Peyer's patch (tissue), 4 donors: ENCODE measurements around the gene PAK2. TPM values are rescaled to one million over a fixed set of nuclear protein-coding genes. Genes with fewer than 3 reads are reported as not detected.
"Not testable (repeated sequence)": the region's sequence is repeated elsewhere in the genome, so short reads cannot be mapped to it uniquely, and the experiment has no call there.

ENCODE experiments used
- DNase-seq, 3 donors: peaks; one replicate each; pipeline ENCODE4 v3.0.0-alpha.2; 2017 to 2019
- H3K27ac ChIP-seq, 4 donors: fragments of 200-600 bp; sonication (generic); one replicate each; pipeline ENCODE4 v1.5.1; 2016 to 2019
- H3K27me3 ChIP-seq, 2 donors: fragments of 200-600 bp; sonication (generic); one replicate each; pipeline ENCODE4 v1.5.1; 2019
- H3K36me3 ChIP-seq, 3 donors: fragments of 200-600 bp; sonication (generic); one replicate each; pipeline ENCODE4 v1.5.1; 2016 to 2019
- H3K4me1 ChIP-seq, 4 donors: fragments of 200-600 bp; sonication (generic); one replicate each; pipeline ENCODE4 v1.5.1; 2016 to 2019
- H3K4me3 ChIP-seq, 4 donors: fragments of 200-600 bp; sonication (generic); 1 replicate in 3 of 4; 2 replicates in 1 of 4; pipeline ENCODE4 v1.5.1; 2016 to 2019; ENCODE audit warnings: mild to moderate bottlenecking in 1 of 4
- H3K9me3 ChIP-seq, 4 donors: fragments of 200-600 bp; sonication (generic); one replicate each; pipeline ENCODE4 v1.5.1; 2016 to 2019; ENCODE audit warnings: mild to moderate bottlenecking in 1 of 4
- POLR2A ChIP-seq, 2 donors: fragments of 450-650 bp; IDR thresholded peaks; one replicate each; pipeline ENCODE4 v1.5.1; 2017; ENCODE audit warnings: antibody characterized with exemption in 2 of 2, mild to moderate bottlenecking in 2 of 2, moderate library complexity in 2 of 2
- total RNA-seq, 4 donors: library from RNA; depleted of rRNA; stranded (reverse); fragments of >200 nt; gene quantifications; one replicate each; pipeline ENCODE4 v1.1.0, GENCODE V29; 2016
- TF ChIP-seq, protein P1 (sequence below), 6 experiments: fragments of 450-650 bp in 4 of 6; fragments of 200-600 bp in 2 of 6; sonication (generic) in 1 of 6; IDR thresholded peaks; one replicate each; pipeline ENCODE4 v1.5.1; 2017 to 2019; ENCODE audit warnings: antibody characterized with exemption in 6 of 6, mild to moderate bottlenecking in 3 of 6, moderate library complexity in 1 of 6

The PAK2 gene
- total RNA-seq, 4 donors from 2014 or later, result 42.9 to 65.2 (median 53.5) TPM

DNA sequence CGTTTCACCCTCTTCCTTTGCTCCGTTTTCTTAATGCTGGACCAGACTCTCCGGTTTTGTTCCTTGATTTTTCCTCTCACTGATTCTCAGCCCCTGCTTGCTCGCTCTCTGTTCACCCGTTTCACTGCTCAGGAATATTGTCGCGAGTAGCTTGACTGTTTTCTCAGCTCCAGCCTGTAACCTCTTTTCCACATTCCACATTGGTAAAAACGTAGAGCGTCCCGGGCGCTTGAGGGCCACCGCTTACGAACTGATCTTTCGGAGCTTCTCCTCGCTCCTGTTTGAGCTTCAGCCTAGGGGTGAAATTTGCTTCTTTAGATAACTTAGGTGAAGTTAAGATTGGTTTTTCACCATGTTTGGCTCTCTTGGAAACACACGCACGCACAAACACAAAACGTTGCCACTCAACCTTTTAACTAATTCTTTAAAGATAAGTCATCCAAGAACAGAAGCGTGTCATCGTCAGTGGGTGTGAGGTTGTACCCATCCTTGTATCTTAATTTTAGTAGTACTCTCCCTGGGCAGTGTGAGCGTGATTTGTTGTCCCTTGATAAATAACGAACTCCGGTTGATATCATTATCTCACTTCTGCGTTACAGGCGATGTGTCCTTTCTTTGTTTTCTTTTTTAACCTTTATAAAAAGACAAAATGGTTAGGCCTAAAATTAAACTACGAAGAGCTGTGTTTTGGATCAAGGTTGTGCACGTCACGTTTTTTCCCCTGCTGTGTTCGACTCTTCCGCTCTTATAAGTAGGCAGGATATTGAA, 1.0 kb downstream of the PAK2 start:
- peak in 1 of 3 donors; percentile 17 for DNase-seq
- H3K27ac ChIP-seq, result peak overlapping the region; percentile 96 to 98 (median 98)
- TF ChIP-seq, protein P1, sequence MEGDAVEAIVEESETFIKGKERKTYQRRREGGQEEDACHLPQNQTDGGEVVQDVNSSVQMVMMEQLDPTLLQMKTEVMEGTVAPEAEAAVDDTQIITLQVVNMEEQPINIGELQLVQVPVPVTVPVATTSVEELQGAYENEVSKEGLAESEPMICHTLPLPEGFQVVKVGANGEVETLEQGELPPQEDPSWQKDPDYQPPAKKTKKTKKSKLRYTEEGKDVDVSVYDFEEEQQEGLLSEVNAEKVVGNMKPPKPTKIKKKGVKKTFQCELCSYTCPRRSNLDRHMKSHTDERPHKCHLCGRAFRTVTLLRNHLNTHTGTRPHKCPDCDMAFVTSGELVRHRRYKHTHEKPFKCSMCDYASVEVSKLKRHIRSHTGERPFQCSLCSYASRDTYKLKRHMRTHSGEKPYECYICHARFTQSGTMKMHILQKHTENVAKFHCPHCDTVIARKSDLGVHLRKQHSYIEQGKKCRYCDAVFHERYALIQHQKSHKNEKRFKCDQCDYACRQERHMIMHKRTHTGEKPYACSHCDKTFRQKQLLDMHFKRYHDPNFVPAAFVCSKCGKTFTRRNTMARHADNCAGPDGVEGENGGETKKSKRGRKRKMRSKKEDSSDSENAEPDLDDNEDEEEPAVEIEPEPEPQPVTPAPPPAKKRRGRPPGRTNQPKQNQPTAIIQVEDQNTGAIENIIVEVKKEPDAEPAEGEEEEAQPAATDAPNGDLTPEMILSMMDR (IDR thresholded peaks at IDR 0.05), result no peak
- TF ChIP-seq POLR2A (IDR thresholded peaks at IDR 0.05), result no peak
- peak overlapping the region; percentile 85 to 93 (median 88) for H3K4me3 ChIP-seq
- no peaks in the 10 kb centered on the region for H3K36me3 ChIP-seq
- H3K9me3 ChIP-seq, result no peaks in the 10 kb centered on the region
- H3K27me3 ChIP-seq, result no peaks in the 10 kb centered on the region
- peaks cover 0 to 16% (median 3%) of the 10 kb centered on the region in 4 donors for H3K4me1 ChIP-seq

DNA sequence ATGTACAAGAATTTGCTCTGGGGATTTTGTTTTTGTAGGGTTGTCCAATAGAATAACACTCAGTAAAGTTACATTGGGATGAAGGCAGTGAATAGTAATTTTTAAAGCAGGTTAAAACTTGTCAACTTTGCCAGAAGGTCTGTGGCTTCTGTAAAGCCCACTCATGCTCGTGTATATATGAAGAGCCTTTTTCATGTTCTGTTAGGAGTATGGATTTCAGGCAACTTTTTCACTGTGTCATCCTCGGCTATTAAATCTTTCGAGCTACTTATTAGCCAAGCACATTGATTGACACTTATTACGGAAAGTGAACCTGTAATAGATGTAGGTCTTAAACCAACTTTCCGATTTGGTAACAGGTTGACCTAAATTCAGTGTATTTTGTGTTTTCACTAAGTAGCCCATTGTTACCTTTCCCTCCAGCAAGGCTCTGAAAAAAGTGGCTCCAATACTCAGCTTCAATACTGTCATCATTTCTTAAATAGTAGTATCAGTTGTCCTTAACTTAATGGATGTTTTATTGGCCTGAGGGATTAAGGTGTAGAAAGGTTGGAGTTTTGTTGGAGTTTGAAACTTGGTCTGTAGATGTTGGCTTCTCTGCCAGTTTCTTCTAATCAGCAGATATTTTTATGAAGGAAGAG, 1.7 kb downstream of the PAK2 start:
- Histone ChIP-seq H3K4me1 (peaks cover 0 to 16% (median 3%) of the 10 kb centered on the region in 4 donors), H3K36me3 (no peaks in the 10 kb centered on the region), H3K27ac (peak overlapping the region; percentile 96 to 98 (median 98)), H3K9me3 (no peaks in the 10 kb centered on the region), H3K27me3 (no peaks in the 10 kb centered on the region), H3K4me3 (peak overlapping the region; percentile 85 to 93 (median 88))
- DNase-seq, result no peak
- peak in 1 of 2 donors; percentile 9 for TF ChIP-seq POLR2A (IDR thresholded peaks at IDR 0.05)
- TF ChIP-seq, protein P1 (IDR thresholded peaks at IDR 0.05), result no peak

DNA sequence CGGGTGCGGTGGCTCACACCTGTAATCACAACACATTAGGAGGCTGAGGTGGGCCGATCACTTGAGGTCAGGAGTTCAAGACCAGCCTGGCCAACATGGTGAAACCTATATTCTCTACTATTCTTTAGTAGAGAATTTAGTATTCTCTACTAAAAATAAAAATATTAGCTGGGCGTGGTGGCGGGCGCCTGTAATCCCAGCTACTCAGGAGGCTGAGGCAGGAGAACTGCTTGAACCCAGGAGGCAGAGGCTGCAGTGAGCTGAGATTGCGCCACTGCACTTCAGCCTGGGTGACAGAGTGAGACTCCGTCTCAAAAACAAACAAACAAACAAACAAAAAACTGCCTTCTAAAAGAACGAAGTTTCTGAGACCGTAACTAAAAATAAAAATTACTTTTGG, 3.9 kb downstream of the PAK2 start:
- peaks cover 0 to 16% (median 3%) of the 10 kb centered on the region in 4 donors for H3K4me1 ChIP-seq
- H3K9me3 ChIP-seq, H3K27me3 ChIP-seq, DNase-seq, H3K27ac ChIP-seq, H3K4me3 ChIP-seq, H3K36me3 ChIP-seq: not testable (repeated sequence)

DNA sequence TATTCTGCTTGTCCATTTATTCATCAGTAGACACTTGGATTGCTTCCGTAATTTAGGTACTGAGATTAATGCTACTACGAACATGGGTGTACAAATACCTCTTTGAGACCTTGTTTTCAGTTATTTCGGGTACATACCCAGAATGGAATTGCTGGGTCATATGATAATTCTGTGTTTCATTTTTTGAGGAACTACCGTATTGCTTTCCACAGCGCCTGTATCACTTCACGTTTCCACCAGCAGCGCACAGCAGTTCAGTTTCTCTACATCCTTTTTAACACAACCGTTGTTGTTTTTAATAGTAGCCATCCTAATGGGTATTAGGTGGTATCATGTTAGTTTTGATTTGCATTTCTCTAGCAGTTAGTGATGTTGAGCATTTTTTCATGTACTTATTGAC, 9.5 kb downstream of the PAK2 start:
- TF ChIP-seq, protein P1 (IDR thresholded peaks at IDR 0.05), result no peak
- TF ChIP-seq POLR2A (IDR thresholded peaks at IDR 0.05), result no peak
- Histone ChIP-seq H3K4me1 (peaks cover 0 to 3% (median 0%) of the 10 kb centered on the region in 4 donors), H3K36me3 (peaks cover 0 to 5% (median 0%) of the 10 kb centered on the region in 3 donors), H3K4me3 (no peak overlapping the region), H3K27ac (no peak overlapping the region), H3K27me3 (no peaks in the 10 kb centered on the region), H3K9me3 (no peaks in the 10 kb centered on the region)
- DNase-seq, result no peak

DNA sequence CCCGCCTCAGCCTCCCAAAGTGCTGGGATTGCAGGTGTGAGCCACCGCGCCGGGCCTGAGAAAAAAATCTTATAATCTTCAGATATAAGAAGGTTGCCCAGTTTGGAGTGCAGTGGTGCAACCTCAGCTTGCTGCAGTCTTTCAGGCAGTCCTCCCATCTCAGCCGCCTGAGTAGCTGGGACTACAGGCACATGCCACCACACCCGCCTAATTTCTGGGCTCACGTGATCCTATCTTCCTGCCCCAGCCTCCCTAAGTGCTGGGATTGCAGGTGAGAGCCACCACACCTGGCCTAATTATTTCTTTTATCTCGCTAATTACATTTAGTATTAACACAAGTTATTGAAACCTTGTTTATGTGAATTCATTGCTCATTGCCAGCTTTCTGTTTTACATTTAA, 13.5 kb downstream of the PAK2 start:
- Histone ChIP-seq H3K36me3 (peaks cover 0 to 4% (median 0%) of the 10 kb centered on the region in 3 donors), H3K27me3 (no peaks in the 10 kb centered on the region), H3K9me3 (peaks cover 0 to 9% (median 3%) of the 10 kb centered on the region in 4 donors), H3K4me1 (peaks cover 0 to 16% (median 0%) of the 10 kb centered on the region in 4 donors), H3K27ac (no peak overlapping the region), H3K4me3 (no peak overlapping the region)
- DNase-seq, result no peak
- TF ChIP-seq, protein P1 (IDR thresholded peaks at IDR 0.05), result no peak
